H1 (cell line): ENCODE data around the gene LONP2. TPM values are rescaled to one million over a fixed set of nuclear protein-coding genes. Genes with fewer than 3 reads are reported as not detected.

ENCODE experiments used
- EGR1 ChIP-seq: IDR thresholded peaks from 2 replicates; pipeline ENCODE4 v1.6.1; 2011; ENCODE audit warnings: low read depth, low read length, borderline replicate concordance
- POU5F1 ChIP-seq: IDR thresholded peaks from 2 replicates; pipeline ENCODE4 v1.6.1; 2011; ENCODE audit warnings: low read depth, mild to moderate bottlenecking, low read length, moderate library complexity
- TAF7 ChIP-seq: optimal IDR thresholded peaks from 2 replicates; pipeline ENCODE3; 2011; ENCODE audit warnings: low read depth, mild to moderate bottlenecking, inconsistent platforms, low read length, moderate library complexity, borderline replicate concordance
- polyA plus RNA-seq, 7 experiments: library from polyadenylated mRNA; depleted of rRNA in 3 of 7; stranded (reverse) in 5 of 7; unstranded in 2 of 7; fragments of >200 nt in 5 of 7; fragments of 200-250 nt in 2 of 7; gene quantifications; 1 replicate in 5 of 7; 2 replicates in 1 of 7; 4 replicates in 1 of 7; pipeline versions ENCODE4 v1.2.1 to v1.2.3, GENCODE V29; 2011 to 2013; ENCODE audit warnings: missing spikeins in 2 of 7, mixed read lengths in 2 of 7
- total RNA-seq: library from RNA; stranded (reverse); fragmentation: NEBNext Ultra II Directional; extraction: Animal tissue kit (Norgen Biotek cat#: 25700); gene quantifications from 2 replicates; pipeline ENCODE4 v1.2.1, GENCODE V29; 2021
- TF ChIP-seq, protein P1 (sequence below), 3 experiments: IDR thresholded peaks; 1 replicate in 2 of 3; 2 replicates in 1 of 3; pipeline versions ENCODE4 v1.5.1 to v1.6.1; 2011; ENCODE audit warnings: low read length in 3 of 3, mild to moderate bottlenecking in 3 of 3, inconsistent platforms in 2 of 3, low read depth in 1 of 3, moderate library complexity in 1 of 3; ENCODE audit not compliant: insufficient read depth in 1 of 3; ENCODE audit errors: control extremely low read depth in 1 of 3

The LONP2 gene
- total and polyA plus RNA-seq, 2 of the 8 experiments (the other 6 are each of a cell fraction or from before 2014, with no cell fraction given) = 8.1 to 23.1 TPM

DNA sequence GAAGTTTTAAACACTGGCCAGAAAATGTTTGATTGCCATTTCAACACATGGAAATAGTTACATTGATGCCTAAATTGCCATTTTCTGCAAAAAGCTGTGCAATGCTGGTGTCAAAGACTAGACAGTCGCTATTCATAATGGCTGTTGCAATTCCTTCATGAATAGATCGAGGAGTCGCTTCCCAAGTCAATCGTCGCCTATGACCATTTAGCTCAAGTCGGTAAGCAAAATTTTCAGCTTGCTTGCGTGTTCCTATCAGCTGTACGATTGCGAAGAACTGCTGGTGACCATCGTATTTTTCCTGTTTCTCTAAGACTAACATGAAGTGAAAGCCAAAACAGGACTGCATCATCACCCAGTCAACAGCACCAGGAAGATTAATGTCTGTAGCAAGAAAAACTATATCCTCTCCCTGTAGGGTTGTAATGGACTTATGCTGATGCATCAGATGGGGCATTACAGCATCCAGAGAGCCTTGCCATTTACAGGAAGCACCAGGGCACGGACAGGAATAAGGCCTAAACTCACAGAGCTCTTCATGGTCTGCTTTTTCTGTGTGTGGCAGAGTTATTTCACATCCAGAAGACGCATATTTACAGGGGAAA, 117.5 kb downstream of the LONP2 start (continued):
- TF ChIP-seq POU5F1 (no peak), EGR1 (no peak), TAF7 (no peak)
- TF ChIP-seq, protein P1, sequence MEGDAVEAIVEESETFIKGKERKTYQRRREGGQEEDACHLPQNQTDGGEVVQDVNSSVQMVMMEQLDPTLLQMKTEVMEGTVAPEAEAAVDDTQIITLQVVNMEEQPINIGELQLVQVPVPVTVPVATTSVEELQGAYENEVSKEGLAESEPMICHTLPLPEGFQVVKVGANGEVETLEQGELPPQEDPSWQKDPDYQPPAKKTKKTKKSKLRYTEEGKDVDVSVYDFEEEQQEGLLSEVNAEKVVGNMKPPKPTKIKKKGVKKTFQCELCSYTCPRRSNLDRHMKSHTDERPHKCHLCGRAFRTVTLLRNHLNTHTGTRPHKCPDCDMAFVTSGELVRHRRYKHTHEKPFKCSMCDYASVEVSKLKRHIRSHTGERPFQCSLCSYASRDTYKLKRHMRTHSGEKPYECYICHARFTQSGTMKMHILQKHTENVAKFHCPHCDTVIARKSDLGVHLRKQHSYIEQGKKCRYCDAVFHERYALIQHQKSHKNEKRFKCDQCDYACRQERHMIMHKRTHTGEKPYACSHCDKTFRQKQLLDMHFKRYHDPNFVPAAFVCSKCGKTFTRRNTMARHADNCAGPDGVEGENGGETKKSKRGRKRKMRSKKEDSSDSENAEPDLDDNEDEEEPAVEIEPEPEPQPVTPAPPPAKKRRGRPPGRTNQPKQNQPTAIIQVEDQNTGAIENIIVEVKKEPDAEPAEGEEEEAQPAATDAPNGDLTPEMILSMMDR (IDR thresholded peaks at IDR 0.05; ENCODE audit: control extremely low read depth in 1 of 3, insufficient read depth in 1 of 3, low read depth in 1 of 3, low read length in 3 of 3) = no peak
